ENCODE data around the gene MYO5C. TPM values are rescaled to one million over a fixed set of nuclear protein-coding genes. Genes with fewer than 3 reads are reported as not detected.

MYO5C gene
- total and polyA plus RNA-seq, 2 of the 13 experiments (the other 11 are each of a cell fraction or from before 2014, with no cell fraction given) = 15.7 to 23.7 TPM

- TF ChIP-seq ZBTB40 (IDR thresholded peaks at IDR 0.05) (no peak), ZBTB40 (CRISPR knock-in tag; IDR thresholded peaks at IDR 0.05) (no peak), ZNF841 (CRISPR knock-in tag; IDR thresholded peaks at IDR 0.05; ENCODE audit: borderline replicate concordance) (no peak), KLF9 (CRISPR knock-in tag; IDR thresholded peaks at IDR 0.05; ENCODE audit: low read depth) (0 out of 2 replicates have a peak, but pooled peaks have one; percentile 44), ZNF333 (CRISPR knock-in tag; IDR thresholded peaks at IDR 0.05; ENCODE audit: borderline replicate concordance) (peak; percentile 74; the same call in 1 of the 2 replicates), GPBP1L1 (CRISPR knock-in tag; IDR thresholded peaks at IDR 0.05) (no peak), HINFP (CRISPR knock-in tag; IDR thresholded peaks at IDR 0.05; ENCODE audit: low read depth) (no peak), SP5 (CRISPR knock-in tag; IDR thresholded peaks at IDR 0.05; ENCODE audit: borderline replicate concordance, low read depth) (no peak), RXRA (CRISPR knock-in tag; IDR thresholded peaks at IDR 0.05) (0 out of 2 replicates have a peak, but pooled peaks have one; percentile 21), ZNF75D (CRISPR knock-in tag; IDR thresholded peaks at IDR 0.05; ENCODE audit: borderline replicate concordance) (no peak), ZNF256 (CRISPR knock-in tag; conservative IDR thresholded peaks at IDR 0.05) (no peak), ZNF275 (CRISPR knock-in tag; IDR thresholded peaks at IDR 0.05; ENCODE audit: borderline replicate concordance) (0 out of 2 replicates have a peak, but pooled peaks have one; percentile 78), PCBP2 (optimal IDR thresholded peaks at IDR 0.05; ENCODE audit: low read depth, low read length, poor library complexity, severe bottlenecking) (no peak), POLR2AphosphoS2 (IDR thresholded peaks at IDR 0.05; ENCODE audit: low read depth, low read length) (no peak), SMARCC2 (IDR thresholded peaks at IDR 0.05) (no peak), ZNF432 (CRISPR knock-in tag; IDR thresholded peaks at IDR 0.05; ENCODE audit: borderline replicate concordance) (no peak), SP140L (CRISPR knock-in tag; IDR thresholded peaks at IDR 0.05; ENCODE audit: borderline replicate concordance) (no peak)
Measured at GRCh38 chr15:52295421-52296001, at the start of gene MYO5C (continued).
